GM12874 (cell line): ENCODE measurements around the gene USP47.

ENCODE experiments used
- CTCF ChIP-seq: IDR thresholded peaks from 2 replicates; pipeline ENCODE4 v1.5.1; 2011; ENCODE audit warnings: low read depth, mild to moderate bottlenecking, control low read depth, low read length, moderate library complexity; ENCODE audit not compliant: insufficient read depth

USP47 gene

GRCh38 chr11:11895672-11896071, 53.9 kb downstream of the USP47 start:
- TF ChIP-seq CTCF, result no peak

- no peak for TF ChIP-seq CTCF
Observed at GRCh38 chr11:11898648-11899047, 56.9 kb downstream of the USP47 start.

- TF ChIP-seq CTCF, result no peak
Observed at GRCh38 chr11:11899401-11899800, 57.6 kb downstream of the USP47 start.

DNA sequence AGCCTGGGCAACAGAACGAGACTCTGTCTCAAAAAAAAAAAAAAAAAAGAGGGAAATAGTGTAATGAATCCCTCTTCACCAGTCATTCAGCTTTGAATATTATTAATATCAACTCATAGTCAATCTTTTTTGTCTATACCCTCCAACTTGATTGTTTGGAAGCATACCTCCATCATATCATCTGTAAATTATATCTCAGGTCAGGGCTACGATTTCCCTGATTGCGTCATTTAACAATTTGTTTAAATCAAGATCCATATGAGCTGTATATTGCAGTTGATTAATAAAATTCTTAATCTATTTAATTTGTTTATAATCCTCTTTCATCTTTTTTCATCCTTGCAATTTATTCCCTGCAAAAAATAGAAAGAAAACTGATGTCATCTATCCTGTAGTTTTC, 60.2 kb downstream of the USP47 start:
- no peak for TF ChIP-seq CTCF

GRCh38 chr11:11909727-11910126, 68.0 kb downstream of the USP47 start:
- TF ChIP-seq CTCF, result no peak

DNA sequence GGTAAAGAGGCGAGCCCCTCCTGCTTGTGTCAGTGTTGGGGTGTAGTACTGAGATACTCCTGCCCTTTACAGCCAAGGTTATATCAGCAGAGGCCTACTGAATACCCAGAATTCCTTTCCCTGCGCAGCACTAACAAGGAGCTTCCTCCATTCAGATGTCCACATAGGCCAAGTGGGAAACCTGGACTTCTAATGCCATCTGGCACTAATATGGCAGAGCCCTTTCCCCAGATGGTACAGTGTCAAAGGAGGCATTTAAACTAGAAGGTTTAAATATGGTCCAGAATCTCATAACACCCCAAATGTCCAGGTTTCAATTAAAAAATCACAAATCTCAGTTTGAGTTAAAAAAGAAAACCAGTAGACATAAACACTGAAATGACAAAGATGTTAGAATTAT, 68.8 kb downstream of the USP47 start:
- TF ChIP-seq CTCF, result no peak

DNA sequence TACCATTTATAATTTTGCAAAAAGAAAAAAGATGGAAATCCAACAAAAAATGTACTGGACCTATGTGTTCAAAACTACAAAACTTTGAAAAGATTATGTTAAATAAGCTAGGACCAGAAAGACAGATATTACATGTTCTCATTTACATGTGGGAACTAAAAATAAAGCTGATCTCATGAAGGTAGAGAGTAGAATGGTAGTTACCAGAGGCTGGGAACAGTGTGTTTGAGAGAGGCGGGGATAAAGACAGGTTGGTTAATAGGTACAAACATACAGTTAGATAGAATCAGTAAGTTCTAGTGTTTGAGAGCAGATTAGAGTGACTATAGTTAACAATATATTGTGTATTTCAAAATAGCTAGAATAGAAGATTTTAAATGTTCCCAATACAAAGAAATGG, 71.6 kb downstream of the USP47 start:
- no peak for TF ChIP-seq CTCF

DNA sequence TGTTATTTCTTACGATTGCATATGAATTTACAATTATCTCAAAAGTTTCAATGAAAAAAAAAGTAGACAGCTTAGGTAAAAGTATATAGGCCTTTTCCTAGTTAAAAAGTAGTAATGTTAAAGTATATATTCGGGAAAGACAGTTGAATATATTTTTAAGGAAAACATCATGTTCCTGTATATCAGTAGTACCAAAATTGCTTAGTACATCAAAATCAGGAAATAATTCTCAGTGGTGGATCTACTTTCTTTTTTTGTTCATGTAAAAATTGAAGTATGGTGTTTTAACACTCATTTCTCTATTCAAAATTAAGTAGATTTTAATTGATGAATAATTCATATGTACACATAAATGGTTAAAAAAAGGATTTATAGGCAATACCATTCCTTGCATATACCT, 73.9 kb downstream of the USP47 start:
- no peak for TF ChIP-seq CTCF
